Omental fat pad (tissue), 4 donors: ENCODE results near the gene UQCC2. TPM values are rescaled to one million over a fixed set of nuclear protein-coding genes. Genes with fewer than 3 reads are reported as not detected.

Experiments
- ATAC-seq: fragments of 150-250 bp; one replicate; pipeline ENCODE4 v1.9.1; 2016; ENCODE audit warnings: mild to moderate bottlenecking, moderate library complexity; ENCODE audit not compliant: low FRiP score
- DNase-seq: peaks from one replicate; pipeline ENCODE4 v3.0.0-alpha.2; 2019; ENCODE audit warnings: low spot score
- CTCF ChIP-seq, 3 donors: fragments of 450-650 bp; IDR thresholded peaks; one replicate each; pipeline ENCODE4 v1.5.1; 2016 to 2017; ENCODE audit warnings: antibody characterized with exemption in 3 of 3, mild to moderate bottlenecking in 3 of 3, moderate library complexity in 2 of 3
- small RNA-seq: library from RNA; depleted of rRNA; stranded (forward); fragments of <200 nt; gene quantifications from one replicate; pipeline ENCODE3, GENCODE V24; 2016
- total RNA-seq, 4 donors: library from RNA; depleted of rRNA; stranded (reverse); fragments of >200 nt; gene quantifications; one replicate each; pipeline ENCODE4 v1.1.0, GENCODE V29; 2016

UQCC2 gene
- total RNA-seq, 4 donors from 2014 or later: 10.4 to 19.6 (median 15.5) TPM

- DNase-seq (no peak), ATAC-seq (no peak)
- no peak for TF ChIP-seq CTCF (IDR thresholded peaks at IDR 0.05)
Observed at GRCh38 chr6:33659986-33660385, 51.5 kb downstream of the UQCC2 start.

GRCh38 chr6:33658982-33659689 lies 52.4 kb downstream of the UQCC2 start:
- no peak for ATAC-seq
- DNase-seq: no peak
- no peak for TF ChIP-seq CTCF (IDR thresholded peaks at IDR 0.05)

- DNase-seq (no peak), ATAC-seq (no peak)
- TF ChIP-seq CTCF (IDR thresholded peaks at IDR 0.05): no peak
Observed at GRCh38 chr6:33656844-33657243, 54.7 kb downstream of the UQCC2 start.

- TF ChIP-seq CTCF (IDR thresholded peaks at IDR 0.05): no peak
- ATAC-seq (no peak), DNase-seq (no peak)
Observed at GRCh38 chr6:33654831-33655554, 56.5 kb downstream of the UQCC2 start.

- no peak for TF ChIP-seq CTCF (IDR thresholded peaks at IDR 0.05)
- no peak for DNase-seq
- ATAC-seq: no peak
Observed at GRCh38 chr6:33652002-33652401, 59.5 kb downstream of the UQCC2 start.

- ATAC-seq (no peak), DNase-seq (no peak)
- no peak for TF ChIP-seq CTCF (IDR thresholded peaks at IDR 0.05)
Observed at GRCh38 chr6:33651403-33651802, 60.1 kb downstream of the UQCC2 start.

Small RNAs within 50 kb of the gene (small RNA-seq; reads per million reads assigned to genes)
- not detected for gene MIR3934

Other genes starting within 250 kb of the UQCC2 start
- 10 to 100 TPM in 3 of 4 donors, 1 to 10 TPM in 1; 6.9 to 22.7 (median 10.9) TPM for gene BAK1, start 131.4 kb downstream of the UQCC2 start, total RNA-seq
- gene ITPR3, start 90.4 kb downstream of the UQCC2 start, total RNA-seq: 10 to 100 TPM; 25.7 to 62.0 (median 35.9) TPM
- gene IP6K3, start 35.2 kb upstream of the UQCC2 start, total RNA-seq: 1 to 10 TPM in 1 of 4 donors, under 1 TPM in 3; 0.19 to 2.2 (median 0.45) TPM
- 10 to 100 TPM; 25.8 to 75.0 (median 40.4) TPM for gene LEMD2, start 77.4 kb upstream of the UQCC2 start, total RNA-seq
- not detected for gene MLN, start 92.3 kb upstream of the UQCC2 start, total RNA-seq